HG02943 (cell line): ENCODE results near the gene HOXC6.

Experiments
- ATAC-seq: cut with Tn5 transposase; IDR thresholded peaks from one replicate; pipeline ENCODE4 v1.9.1; 2021; ENCODE audit warnings: mild to moderate bottlenecking, low read depth, moderate library complexity; ENCODE audit not compliant: unreplicated experiment

Gene HOXC6

GRCh38 chr12:53989227-53990113, 38.8 kb upstream of the HOXC6 start:
- ATAC-seq = no peak

DNA sequence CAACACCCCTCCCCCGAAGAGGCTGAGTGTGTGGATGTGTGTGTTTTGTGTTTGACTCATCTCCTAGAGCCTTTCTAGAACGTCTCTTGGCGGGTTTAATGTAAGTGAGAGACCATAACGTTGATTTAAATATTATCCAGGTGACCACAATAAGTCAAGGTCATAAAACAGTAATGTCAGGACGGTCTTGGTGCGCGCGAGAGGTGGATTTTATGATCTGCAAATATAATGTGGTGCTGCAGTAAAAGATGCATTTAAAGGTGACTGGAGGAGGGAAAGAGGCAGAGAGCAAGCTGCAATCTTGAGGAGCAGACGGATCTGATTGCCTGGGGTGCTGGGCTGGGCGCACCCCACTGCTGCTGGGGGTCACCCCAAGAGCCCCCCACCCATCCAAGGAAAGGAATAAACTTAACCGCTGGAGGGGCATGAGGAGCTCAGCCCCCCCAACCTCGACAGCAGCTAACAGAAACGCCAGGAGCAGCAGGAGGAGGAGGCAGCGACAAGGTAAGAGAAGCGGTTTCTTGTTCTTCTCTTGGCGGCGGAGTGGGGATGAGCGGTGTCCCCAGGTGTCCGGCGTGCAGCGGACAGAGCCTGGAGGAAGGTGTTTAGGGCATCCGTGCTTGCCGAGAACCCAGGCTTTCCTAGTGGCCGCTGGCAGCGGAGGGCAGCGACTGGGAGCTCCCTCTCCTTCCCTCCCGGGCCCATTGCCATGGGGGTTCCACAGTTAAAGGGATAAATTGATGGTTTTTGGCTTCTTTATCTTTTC, 37.7 kb upstream of the HOXC6 start:
- no peak for ATAC-seq

GRCh38 chr12:53991077-53991460, 37.2 kb upstream of the HOXC6 start:
- ATAC-seq = no peak

DNA sequence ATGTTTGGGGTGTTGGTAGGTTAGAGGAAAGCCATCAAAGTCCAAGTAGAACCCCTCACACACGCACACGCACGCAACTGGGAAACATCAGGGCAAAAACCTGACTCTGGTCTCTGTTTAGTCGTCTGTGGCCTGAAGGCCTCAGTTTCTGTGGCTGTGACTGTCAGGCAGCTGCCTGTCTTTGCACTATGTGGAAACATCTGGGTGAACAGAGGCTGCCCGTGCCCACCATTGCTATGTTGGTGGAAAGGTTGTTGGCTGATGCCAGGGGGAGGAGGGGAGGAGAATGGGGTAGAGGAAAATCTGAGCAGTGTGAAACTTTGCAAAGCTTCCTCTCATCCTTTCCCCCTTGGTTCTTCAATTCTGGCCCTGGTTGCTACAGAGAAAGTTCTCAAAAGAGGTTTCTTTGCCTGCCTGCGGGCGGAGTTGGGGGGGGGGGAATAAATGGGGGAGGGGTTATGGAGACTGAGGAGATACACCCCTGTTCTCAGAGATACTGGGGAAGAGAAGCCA, 35.8 kb upstream of the HOXC6 start:
- no peak for ATAC-seq

DNA sequence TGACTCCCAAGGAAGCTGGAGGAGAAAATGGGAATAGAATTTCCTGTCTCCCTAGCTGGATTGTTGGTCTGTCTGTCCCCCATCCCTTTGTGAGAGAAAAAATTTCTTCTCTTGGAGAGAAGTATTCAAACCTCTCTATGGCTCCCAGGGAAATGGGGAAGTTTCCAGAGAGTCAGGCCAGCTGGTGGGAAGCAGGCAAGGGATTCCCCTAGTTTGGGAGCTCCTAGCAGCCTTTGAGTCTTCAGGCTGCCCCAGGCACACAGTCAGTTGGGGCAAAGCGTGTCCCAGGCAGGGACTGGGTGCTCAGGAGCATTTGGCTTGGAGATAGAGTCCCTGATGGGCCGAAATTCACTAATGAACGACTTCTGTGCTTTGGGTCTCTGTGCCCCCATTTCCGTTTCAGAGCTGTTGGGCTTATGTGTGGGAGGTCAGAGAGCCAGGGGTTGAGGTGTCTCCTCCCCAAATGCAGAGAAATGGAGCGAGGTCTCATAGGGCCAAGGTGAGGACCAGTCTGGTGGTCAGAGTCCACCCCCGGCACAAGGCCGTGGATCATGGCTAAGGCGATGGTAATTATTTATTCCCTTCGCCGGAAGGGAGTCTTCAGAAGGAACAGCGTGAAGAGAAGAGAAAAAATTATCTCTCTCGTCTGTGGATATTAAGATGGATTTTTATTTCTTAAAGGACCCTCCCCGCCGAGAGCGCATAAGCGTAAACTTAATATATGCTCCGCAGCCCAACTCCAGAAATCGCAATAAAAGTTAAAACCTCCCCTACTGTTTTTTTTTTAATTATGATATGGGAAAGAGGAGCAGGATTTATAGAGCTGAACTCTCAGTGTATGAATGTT, 34.9 kb upstream of the HOXC6 start:
- ATAC-seq = no peak

GRCh38 chr12:53994009-53994263, 34.3 kb upstream of the HOXC6 start:
- ATAC-seq = no peak

DNA sequence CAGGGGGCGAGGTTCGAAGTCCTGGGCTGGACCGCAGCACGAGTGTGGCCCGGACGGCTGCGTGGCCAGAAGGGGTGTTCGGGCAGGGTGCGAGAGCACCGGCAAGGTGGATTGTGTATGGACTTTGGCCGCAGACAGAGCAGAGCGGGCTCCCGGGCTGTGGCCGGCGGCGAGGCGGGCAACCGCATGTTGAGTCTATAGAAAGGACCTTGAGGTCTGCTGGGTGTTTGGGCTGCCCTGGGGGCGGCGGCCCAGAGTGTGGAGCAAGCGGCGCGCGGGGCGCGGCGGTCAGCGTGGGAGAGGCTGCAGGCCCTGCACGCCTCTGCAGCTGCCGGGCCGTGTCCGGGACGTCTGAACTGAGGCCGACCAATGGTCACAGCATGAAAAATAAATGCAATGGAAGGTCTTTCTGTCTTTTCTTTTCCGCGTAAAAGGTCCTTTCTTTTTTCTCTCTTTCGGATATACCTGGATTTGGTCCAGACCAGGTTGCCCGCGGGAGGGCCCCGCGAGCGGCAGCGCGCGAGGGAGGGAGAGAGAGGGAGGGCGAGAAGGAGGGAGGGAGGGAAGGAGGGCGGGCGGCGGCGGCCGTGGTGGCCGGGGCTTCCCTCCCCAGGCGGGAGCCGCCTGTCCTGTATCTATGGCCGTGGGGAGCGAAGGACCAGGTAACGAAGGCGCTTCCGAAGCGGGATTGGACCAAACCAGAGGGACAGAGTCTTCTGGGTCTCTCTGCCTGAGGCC, 33.8 kb upstream of the HOXC6 start:
- ATAC-seq = no peak

DNA sequence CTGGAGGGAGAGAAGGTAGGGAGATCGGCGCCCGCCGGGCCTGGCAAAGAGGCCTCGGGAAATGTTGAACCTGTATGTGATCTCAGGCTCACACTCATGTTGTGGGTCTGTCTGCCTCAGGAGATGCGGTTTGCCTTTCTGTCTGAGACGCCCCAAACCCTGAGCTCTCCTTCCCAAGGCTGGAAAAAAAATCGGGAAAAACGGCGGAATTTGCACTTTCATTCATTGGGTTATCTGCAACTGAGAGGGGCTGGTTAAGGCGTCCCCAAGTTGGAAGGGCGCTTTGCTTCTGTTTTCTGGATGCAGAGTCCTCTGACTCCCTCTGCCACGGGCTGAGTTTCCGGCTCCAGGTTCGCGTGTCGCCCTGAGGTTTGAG, 33.2 kb upstream of the HOXC6 start:
- no peak for ATAC-seq

- ATAC-seq = no peak
Measured at GRCh38 chr12:53995378-53996239, 32.6 kb upstream of the HOXC6 start.

- no peak for ATAC-seq
Measured at GRCh38 chr12:53996240-53997203, 31.7 kb upstream of the HOXC6 start.

GRCh38 chr12:53997204-53998109, 30.8 kb upstream of the HOXC6 start:
- ATAC-seq = no peak

GRCh38 chr12:53998110-53998899, 29.9 kb upstream of the HOXC6 start:
- ATAC-seq = no peak

DNA sequence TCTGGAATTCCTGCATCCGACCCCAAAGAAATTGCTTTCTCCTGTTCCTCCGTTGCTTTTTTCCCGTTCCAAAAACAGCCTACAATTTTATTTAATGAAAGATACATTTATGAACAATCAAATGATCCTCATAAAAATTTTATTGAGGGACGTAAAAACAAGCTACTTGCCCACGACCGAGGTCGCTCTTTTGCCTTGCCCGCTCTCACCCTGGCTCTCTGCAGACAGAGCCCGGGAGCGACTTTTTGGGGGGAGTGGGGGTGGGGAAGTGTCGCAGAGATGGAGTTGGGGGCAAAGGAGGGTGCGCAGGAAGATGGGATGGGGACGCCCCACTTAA, 29.4 kb upstream of the HOXC6 start:
- ATAC-seq = no peak

- ATAC-seq = no peak
Measured at GRCh38 chr12:53999559-54000115, 28.6 kb upstream of the HOXC6 start.

DNA sequence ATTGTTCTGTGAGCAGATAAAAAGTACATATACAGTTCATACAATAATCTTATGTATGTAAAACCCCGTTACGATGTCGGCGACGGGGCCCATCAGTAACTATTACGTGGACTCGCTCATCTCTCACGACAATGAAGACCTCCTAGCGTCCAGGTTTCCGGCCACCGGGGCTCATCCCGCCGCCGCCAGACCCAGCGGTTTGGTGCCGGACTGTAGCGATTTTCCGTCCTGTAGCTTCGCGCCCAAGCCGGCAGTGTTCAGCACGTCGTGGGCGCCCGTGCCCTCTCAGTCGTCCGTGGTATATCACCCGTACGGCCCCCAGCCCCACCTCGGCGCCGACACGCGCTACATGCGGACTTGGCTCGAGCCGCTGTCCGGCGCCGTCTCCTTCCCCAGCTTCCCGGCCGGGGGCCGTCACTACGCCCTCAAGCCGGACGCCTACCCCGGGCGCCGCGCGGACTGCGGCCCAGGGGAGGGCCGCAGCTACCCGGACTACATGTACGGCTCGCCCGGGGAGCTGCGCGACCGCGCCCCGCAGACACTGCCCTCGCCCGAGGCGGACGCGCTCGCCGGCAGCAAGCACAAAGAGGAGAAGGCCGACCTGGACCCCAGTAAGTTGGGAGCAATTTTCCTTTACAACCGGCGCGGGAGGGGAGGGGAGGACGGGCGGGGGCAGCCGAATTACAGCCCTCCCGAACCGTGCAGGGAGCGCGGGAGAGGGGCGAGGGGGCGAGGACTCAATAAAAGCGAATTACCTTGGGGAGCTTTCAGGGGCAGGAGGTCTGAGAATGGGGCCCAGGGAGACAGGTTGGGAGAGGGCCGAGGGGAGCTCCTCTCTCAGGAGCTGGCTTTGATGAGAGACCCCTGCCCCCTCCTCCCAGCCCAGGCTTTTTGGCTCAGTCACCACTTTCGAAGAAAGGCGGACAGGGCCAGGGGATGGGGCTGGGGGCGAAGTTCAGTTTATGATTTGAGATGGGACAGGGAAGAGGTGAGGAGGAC, 27.8 kb upstream of the HOXC6 start, which contains the start of gene HOXC9:
HOXC9 (plus strand) TSS at position 46 of the 999 bp plus-strand sequence; CDS start at position 74, 28 bp downstream.
- no peak for ATAC-seq
